ENCODE measurements around the gene DNAJC21.

DNA sequence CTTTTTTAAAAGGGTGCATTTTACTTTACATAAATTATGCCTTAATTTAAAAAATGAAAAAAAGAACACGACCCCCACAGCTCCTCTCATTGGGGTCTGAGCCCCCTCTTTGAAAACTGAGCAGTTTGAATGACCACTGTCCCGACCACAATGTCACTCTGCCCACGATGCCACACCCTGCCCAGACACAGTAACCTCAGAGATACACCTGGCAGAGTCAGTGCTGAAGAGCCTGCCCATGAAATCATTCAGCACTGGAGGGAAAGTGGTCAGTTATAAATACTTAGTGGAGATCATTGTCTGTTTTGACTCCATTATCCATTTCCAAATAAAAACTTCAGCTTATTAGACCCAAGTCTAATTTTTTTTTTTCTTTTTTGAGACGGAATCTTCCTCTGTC, 49.3 kb downstream of the DNAJC21 start:
- TF ChIP-seq, protein P1, sequence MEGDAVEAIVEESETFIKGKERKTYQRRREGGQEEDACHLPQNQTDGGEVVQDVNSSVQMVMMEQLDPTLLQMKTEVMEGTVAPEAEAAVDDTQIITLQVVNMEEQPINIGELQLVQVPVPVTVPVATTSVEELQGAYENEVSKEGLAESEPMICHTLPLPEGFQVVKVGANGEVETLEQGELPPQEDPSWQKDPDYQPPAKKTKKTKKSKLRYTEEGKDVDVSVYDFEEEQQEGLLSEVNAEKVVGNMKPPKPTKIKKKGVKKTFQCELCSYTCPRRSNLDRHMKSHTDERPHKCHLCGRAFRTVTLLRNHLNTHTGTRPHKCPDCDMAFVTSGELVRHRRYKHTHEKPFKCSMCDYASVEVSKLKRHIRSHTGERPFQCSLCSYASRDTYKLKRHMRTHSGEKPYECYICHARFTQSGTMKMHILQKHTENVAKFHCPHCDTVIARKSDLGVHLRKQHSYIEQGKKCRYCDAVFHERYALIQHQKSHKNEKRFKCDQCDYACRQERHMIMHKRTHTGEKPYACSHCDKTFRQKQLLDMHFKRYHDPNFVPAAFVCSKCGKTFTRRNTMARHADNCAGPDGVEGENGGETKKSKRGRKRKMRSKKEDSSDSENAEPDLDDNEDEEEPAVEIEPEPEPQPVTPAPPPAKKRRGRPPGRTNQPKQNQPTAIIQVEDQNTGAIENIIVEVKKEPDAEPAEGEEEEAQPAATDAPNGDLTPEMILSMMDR (conservative IDR thresholded peaks at IDR 0.05; ENCODE audit: low read depth, low read length), result no peak
- TF ChIP-seq EZH2 (IDR thresholded peaks at IDR 0.05; ENCODE audit: low read length, unreplicated experiment), result no peak
- no peak for TF ChIP-seq EZH2phosphoT487 (IDR thresholded peaks at IDR 0.05; ENCODE audit: borderline replicate concordance, low read length)
